Endothelial cell of umbilical vein (primary cell): ENCODE data around the gene PPP2R2C. TPM values are rescaled to one million over a fixed set of nuclear protein-coding genes. Genes with fewer than 3 reads are reported as not detected.

Experiments
- BruUV-seq: library from RNA; stranded (reverse); fragments of 400-500 nt; replicated peaks from 2 replicates; lab custom pipeline; 2021; lab: Mats Ljungman, UMichigan
- CTCF ChIA-PET: fragments of 300-600, 350-600 bp; sonication (Branson Sonifier 250); formaldehyde crosslinking; loops from one replicate; lab custom pipeline; 2021; ENCODE audit warnings: antibody characterized with exemption, inconsistent platforms; lab: Charles Lee
- POLR2A ChIA-PET: fragments of 300-600, 350-600 bp; sonication (Branson Sonifier 250); formaldehyde crosslinking; loops from one replicate; lab custom pipeline; 2021; ENCODE audit warnings: antibody characterized with exemption, inconsistent platforms; lab: Charles Lee
- DNase-seq: peaks from one replicate; pipeline ENCODE4 v3.0.0-alpha.2; 2011; ENCODE audit warnings: low read depth, low spot score
- FAIRE-seq: peaks from 2 replicates; lab custom pipeline; 2011; peaks lifted over from hg19 to GRCh38; lab: Jason Lieb, UNC
- H2AFZ ChIP-seq: 2 replicates; pipeline ENCODE4 v1.6.0; 2012; ENCODE audit warnings: low read depth, low read length, control low read depth, inconsistent platforms
- H3K27ac ChIP-seq: 2 replicates; pipeline ENCODE4 v1.5.1; 2011; ENCODE audit warnings: low read depth, mild to moderate bottlenecking, control low read depth, low read length, moderate library complexity; ENCODE audit not compliant: insufficient read depth
- H3K27me3 ChIP-seq, 2 experiments: 2 replicates each; pipeline versions ENCODE4 v1.6.0 to v1.6.1; 2011; ENCODE audit warnings: low read length in 2 of 2, mixed read lengths in 1 of 2; ENCODE audit not compliant: control insufficient read depth in 2 of 2, insufficient read depth in 2 of 2
- H3K36me3 ChIP-seq, 2 experiments: 2 replicates in 1 of 2; 3 replicates in 1 of 2; pipeline ENCODE4 v1.5.1; 2011; ENCODE audit warnings: low read length in 2 of 2, mild to moderate bottlenecking in 1 of 2, moderate library complexity in 1 of 2; ENCODE audit not compliant: control insufficient read depth in 2 of 2, insufficient read depth in 2 of 2; ENCODE audit errors: extremely low read depth in 1 of 2
- H3K4me1 ChIP-seq: 3 replicates; pipeline ENCODE4 v1.5.1; 2011; ENCODE audit warnings: mild to moderate bottlenecking, low read length; ENCODE audit not compliant: control insufficient read depth, insufficient read depth; ENCODE audit errors: extremely low read depth
- H3K4me2 ChIP-seq: 2 replicates; pipeline ENCODE4 v1.6.1; 2011; ENCODE audit warnings: low read length, control low read depth, mixed read lengths; ENCODE audit not compliant: insufficient read depth
- H3K4me3 ChIP-seq, 3 experiments: fragments of 200-600 bp in 1 of 3; sonication (generic), shearing (Covaris generic) in 1 of 3; replicated peaks in 1 of 3; 2 replicates each; pipeline ENCODE4 v1.5.1; 2011 to 2016; ENCODE audit warnings: control low read depth in 3 of 3, low read length in 3 of 3, mild to moderate bottlenecking in 2 of 3, inconsistent platforms in 1 of 3, low read depth in 1 of 3, moderate library complexity in 1 of 3; ENCODE audit not compliant: insufficient read depth in 1 of 3
- H3K79me2 ChIP-seq: 2 replicates; pipeline ENCODE4 v1.6.0; 2012; ENCODE audit warnings: low read length, inconsistent platforms; ENCODE audit not compliant: control insufficient read depth, insufficient read depth
- H3K9ac ChIP-seq: replicated peaks from 2 replicates; pipeline ENCODE3; 2011; ENCODE audit warnings: low read length, control low read depth; ENCODE audit not compliant: insufficient read depth; ENCODE audit errors: extremely low read depth
- H3K9me1 ChIP-seq: replicated peaks from 3 replicates; pipeline ENCODE4 v1.6.0; 2011; ENCODE audit warnings: mild to moderate bottlenecking, low read length; ENCODE audit not compliant: control insufficient read depth, insufficient read depth; ENCODE audit errors: extremely low read depth
- H3K9me3 ChIP-seq: replicated peaks from 2 replicates; pipeline ENCODE4 v1.5.1; 2012; ENCODE audit warnings: low read length, inconsistent platforms; ENCODE audit not compliant: control insufficient read depth, insufficient read depth
- H4K20me1 ChIP-seq: replicated peaks from 2 replicates; pipeline ENCODE3; 2011; ENCODE audit warnings: mild to moderate bottlenecking, low read length; ENCODE audit not compliant: control insufficient read depth, insufficient read depth; ENCODE audit errors: extremely low read depth
- EZH2 ChIP-seq: IDR thresholded peaks from 2 replicates; pipeline ENCODE4 v1.6.1; 2012; ENCODE audit warnings: borderline replicate concordance, low read depth, mild to moderate bottlenecking, moderate library complexity, low read length, inconsistent platforms; ENCODE audit not compliant: severe bottlenecking
- FOS ChIP-seq: IDR thresholded peaks from 2 replicates; pipeline ENCODE4 v1.6.1; 2011; ENCODE audit warnings: mild to moderate bottlenecking, low read length, moderate library complexity, borderline replicate concordance; ENCODE audit not compliant: insufficient read depth
- GATA2 ChIP-seq: IDR thresholded peaks from 2 replicates; pipeline ENCODE4 v1.7.0; 2011; ENCODE audit warnings: low read depth, mild to moderate bottlenecking, moderate library complexity, mixed read lengths, low read length; ENCODE audit not compliant: insufficient read length, insufficient read depth
- JUN ChIP-seq: IDR thresholded peaks from 2 replicates; pipeline ENCODE4 v1.6.1; 2011; ENCODE audit warnings: borderline replicate concordance, low read depth; ENCODE audit not compliant: insufficient read length, insufficient read depth
- MYC ChIP-seq: IDR thresholded peaks from one replicate; pipeline ENCODE4 v1.6.1; 2011; ENCODE audit warnings: mild to moderate bottlenecking, low read depth, low read length
- POLR2A ChIP-seq: IDR thresholded peaks from 2 replicates; pipeline ENCODE4 v1.6.1; 2012; ENCODE audit warnings: low read depth, mild to moderate bottlenecking, control low read depth, low read length
- POLR2AphosphoS5 ChIP-seq: IDR thresholded peaks from 2 replicates; pipeline ENCODE4 v1.6.1; 2012; ENCODE audit warnings: low read depth, mild to moderate bottlenecking, control low read depth, low read length, moderate library complexity; ENCODE audit not compliant: insufficient read depth
- dilution Hi-C: fragments of 300-500 bp; cut with MboI; formaldehyde crosslinking; loops from one replicate; pipeline ENCODE4 v1.15.0; 2019; ENCODE audit warnings: low sequenced_read_pairs; ENCODE audit not compliant: extremely low pct_ligation_motif_present
- intact Hi-C: fragments of 100-400 bp; cut with micrococcal nuclease; formaldehyde crosslinking; loops from one replicate; pipeline ENCODE4 v1.10.0; 2022
- polyA plus RNA-seq, 4 experiments: library from polyadenylated mRNA; depleted of rRNA in 3 of 4; stranded (reverse) in 3 of 4; unstranded in 1 of 4; fragments of >200 nt; gene quantifications; 2 replicates each; pipeline versions ENCODE4 v1.2.1 to v1.2.3, GENCODE V29; 2011 to 2012; ENCODE audit warnings: missing spikeins in 1 of 4
- total RNA-seq: library from RNA; stranded (reverse); gene quantifications from 2 replicates; pipeline ENCODE4 v1.2.3, GENCODE V29; 2021
- TF ChIP-seq, protein P1 (sequence below): IDR thresholded peaks from 2 replicates; pipeline ENCODE4 v1.6.1; 2011; ENCODE audit not compliant: insufficient read depth, insufficient read length
- TF ChIP-seq, protein P2 (sequence below), 2 donors: IDR thresholded peaks; 1 replicate in 1 of 2; 2 replicates in 1 of 2; pipeline ENCODE4 v1.5.1; 2011; ENCODE audit warnings: low read length in 2 of 2, mild to moderate bottlenecking in 2 of 2, moderate library complexity in 2 of 2, control low read depth in 1 of 2, inconsistent platforms in 1 of 2, low read depth in 1 of 2; ENCODE audit not compliant: insufficient read depth in 1 of 2; ENCODE audit errors: extremely low read depth in 1 of 2

Gene PPP2R2C
- total and polyA plus RNA-seq, 2 donors (not counting 3 experiments of a cell fraction or from before 2014, with no cell fraction given), result 0.03 to 0.09 TPM

DNA sequence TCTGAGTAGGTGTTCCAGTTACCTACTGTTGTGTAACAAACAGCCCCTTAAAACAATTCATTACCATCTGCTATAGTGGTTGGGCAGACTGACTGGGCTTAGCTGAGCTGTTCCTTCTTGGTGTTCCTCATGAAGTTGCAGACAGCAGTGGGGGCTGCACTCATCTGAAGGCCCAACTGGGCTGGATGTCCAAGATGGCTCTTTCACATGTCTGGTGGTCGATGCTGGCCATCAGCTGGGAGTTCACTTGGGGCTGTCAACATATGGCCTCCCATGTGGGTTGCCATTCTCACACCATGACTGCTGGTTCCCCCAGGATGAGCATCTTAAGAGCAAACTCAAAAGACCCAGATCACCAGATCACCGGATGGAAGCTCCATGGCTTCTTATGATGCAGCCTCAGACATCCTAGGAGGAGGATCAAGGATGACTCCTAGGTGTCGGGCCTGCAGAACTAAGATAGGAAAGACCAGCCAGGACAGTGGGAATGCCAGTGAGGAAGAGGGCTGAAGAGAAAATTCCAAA is 34.3 kb upstream of the PPP2R2C start:
- no TSS peak for BruUV-seq
- dilution Hi-C loops, result no loop called here
- intact Hi-C loops, result no loop called here
- Histone ChIP-seq H2AFZ (no peak overlapping the region), H4K20me1 (no peaks in the 10 kb centered on the region), H3K9me3 (no peaks in the 10 kb centered on the region), H3K4me2 (no peak overlapping the region), H3K9ac (no peak overlapping the region), H3K4me1 (no peaks in the 10 kb centered on the region), H3K27ac (no peak overlapping the region), H3K4me3 (no peak overlapping the region), H3K36me3 (no peaks in the 10 kb centered on the region), H3K9me1 (no peaks in the 10 kb centered on the region), H3K79me2 (no peaks in the 10 kb centered on the region), H3K27me3 (no peaks in the 10 kb centered on the region)
- CTCF ChIA-PET, result no interaction called here
- no peak for TF ChIP-seq FOS
- no peak for TF ChIP-seq MYC
- TF ChIP-seq, protein P1, sequence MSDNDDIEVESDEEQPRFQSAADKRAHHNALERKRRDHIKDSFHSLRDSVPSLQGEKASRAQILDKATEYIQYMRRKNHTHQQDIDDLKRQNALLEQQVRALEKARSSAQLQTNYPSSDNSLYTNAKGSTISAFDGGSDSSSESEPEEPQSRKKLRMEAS, result no peak
- no peak for TF ChIP-seq POLR2AphosphoS5
- TF ChIP-seq EZH2, result no peak
- TF ChIP-seq JUN, result no peak
- TF ChIP-seq POLR2A, result no peak
- TF ChIP-seq GATA2, result no peak
- TF ChIP-seq, protein P2, sequence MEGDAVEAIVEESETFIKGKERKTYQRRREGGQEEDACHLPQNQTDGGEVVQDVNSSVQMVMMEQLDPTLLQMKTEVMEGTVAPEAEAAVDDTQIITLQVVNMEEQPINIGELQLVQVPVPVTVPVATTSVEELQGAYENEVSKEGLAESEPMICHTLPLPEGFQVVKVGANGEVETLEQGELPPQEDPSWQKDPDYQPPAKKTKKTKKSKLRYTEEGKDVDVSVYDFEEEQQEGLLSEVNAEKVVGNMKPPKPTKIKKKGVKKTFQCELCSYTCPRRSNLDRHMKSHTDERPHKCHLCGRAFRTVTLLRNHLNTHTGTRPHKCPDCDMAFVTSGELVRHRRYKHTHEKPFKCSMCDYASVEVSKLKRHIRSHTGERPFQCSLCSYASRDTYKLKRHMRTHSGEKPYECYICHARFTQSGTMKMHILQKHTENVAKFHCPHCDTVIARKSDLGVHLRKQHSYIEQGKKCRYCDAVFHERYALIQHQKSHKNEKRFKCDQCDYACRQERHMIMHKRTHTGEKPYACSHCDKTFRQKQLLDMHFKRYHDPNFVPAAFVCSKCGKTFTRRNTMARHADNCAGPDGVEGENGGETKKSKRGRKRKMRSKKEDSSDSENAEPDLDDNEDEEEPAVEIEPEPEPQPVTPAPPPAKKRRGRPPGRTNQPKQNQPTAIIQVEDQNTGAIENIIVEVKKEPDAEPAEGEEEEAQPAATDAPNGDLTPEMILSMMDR (IDR thresholded peaks at IDR 0.05; ENCODE audit: extremely low read depth in 1 of 2, insufficient read depth in 1 of 2, low read depth in 1 of 2, low read length in 2 of 2), result no peak
- FAIRE-seq (no peak), DNase-seq (no peak)
- POLR2A ChIA-PET, result no interaction called here
